ENCODE data around the gene VPREB1. TPM values are rescaled to one million over a fixed set of nuclear protein-coding genes. Genes with fewer than 3 reads are reported as not detected.
"Not testable (repeated sequence)": the region's sequence is repeated elsewhere in the genome, so short reads cannot be mapped to it uniquely, and the experiment has no call there.

Gene VPREB1
- total RNA-seq, 4 donors from 2014 or later = not detected

DNA sequence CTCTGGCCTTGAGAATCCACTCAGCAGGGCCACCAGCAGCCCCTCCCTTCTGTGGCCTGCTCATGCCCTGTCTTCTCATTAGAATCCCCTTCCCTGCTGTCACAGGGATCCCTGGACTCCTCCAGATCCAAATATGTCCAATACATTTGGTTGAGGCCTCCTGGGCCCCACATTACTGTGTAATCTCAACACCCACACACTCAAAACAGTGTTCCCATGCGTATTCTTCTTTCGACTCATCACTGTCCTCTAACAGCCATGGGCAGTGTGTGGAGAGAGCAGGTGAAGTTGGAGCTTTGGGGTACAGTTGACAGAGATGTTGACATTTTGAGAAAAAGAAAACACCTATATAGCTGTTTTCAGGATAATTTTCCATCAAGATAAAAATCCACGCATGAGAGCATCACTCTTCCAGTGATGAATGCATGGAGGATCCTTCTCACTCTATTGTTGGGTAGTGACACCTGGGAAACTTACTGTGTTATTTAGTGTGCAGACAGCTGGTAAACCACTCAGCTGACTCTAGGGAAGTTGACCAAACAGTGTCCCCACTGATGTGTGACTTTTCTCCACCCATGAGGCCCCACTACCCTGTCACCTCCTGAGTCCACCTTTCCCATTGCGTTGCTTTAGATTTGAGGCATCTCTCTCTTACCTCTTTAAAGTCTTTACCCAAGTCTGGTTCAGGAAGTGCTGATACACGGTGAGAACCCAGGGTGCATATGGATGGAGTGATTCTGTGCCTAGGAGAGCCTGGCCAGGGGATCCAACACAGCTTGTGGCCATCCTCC, 28.7 kb upstream of the VPREB1 start:
- H3K9me3 ChIP-seq = no peaks in the 10 kb centered on the region
- H3K27ac ChIP-seq = no peak overlapping the region
- DNase-seq = no peak
- intact Hi-C loops (cut with DNase I; ENCODE audit: low total_unique reads) = no loop called here
- H3K4me1 ChIP-seq = no peaks in the 10 kb centered on the region
- TF ChIP-seq POLR2A (IDR thresholded peaks at IDR 0.05) (no peak), EP300 (IDR thresholded peaks at IDR 0.05; ENCODE audit: low read depth) (no peak), POLR2AphosphoS5 (IDR thresholded peaks at IDR 0.05) (no peak)
- TF ChIP-seq, protein P1, sequence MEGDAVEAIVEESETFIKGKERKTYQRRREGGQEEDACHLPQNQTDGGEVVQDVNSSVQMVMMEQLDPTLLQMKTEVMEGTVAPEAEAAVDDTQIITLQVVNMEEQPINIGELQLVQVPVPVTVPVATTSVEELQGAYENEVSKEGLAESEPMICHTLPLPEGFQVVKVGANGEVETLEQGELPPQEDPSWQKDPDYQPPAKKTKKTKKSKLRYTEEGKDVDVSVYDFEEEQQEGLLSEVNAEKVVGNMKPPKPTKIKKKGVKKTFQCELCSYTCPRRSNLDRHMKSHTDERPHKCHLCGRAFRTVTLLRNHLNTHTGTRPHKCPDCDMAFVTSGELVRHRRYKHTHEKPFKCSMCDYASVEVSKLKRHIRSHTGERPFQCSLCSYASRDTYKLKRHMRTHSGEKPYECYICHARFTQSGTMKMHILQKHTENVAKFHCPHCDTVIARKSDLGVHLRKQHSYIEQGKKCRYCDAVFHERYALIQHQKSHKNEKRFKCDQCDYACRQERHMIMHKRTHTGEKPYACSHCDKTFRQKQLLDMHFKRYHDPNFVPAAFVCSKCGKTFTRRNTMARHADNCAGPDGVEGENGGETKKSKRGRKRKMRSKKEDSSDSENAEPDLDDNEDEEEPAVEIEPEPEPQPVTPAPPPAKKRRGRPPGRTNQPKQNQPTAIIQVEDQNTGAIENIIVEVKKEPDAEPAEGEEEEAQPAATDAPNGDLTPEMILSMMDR (IDR thresholded peaks at IDR 0.05) = no peak
- no peaks in the 10 kb centered on the region for H3K36me3 ChIP-seq
- H3K4me3 ChIP-seq = no peak overlapping the region
- in situ Hi-C loops (cut with MboI; ENCODE audit: low pct_ligation_motif_present in 1 of 4, low pct_unique_long_range_greater_than_20kb in 1 of 4, low sequenced_read_pairs in 3 of 4) = no loop called here
- 73 to 100% methylated on average over 4 to 5 of the region's 5 CpGs for WGBS, 2 donors (ENCODE audit: low coverage in 1 of 2)
- peaks cover 9% of the 10 kb centered on the region for H3K27me3 ChIP-seq

DNA sequence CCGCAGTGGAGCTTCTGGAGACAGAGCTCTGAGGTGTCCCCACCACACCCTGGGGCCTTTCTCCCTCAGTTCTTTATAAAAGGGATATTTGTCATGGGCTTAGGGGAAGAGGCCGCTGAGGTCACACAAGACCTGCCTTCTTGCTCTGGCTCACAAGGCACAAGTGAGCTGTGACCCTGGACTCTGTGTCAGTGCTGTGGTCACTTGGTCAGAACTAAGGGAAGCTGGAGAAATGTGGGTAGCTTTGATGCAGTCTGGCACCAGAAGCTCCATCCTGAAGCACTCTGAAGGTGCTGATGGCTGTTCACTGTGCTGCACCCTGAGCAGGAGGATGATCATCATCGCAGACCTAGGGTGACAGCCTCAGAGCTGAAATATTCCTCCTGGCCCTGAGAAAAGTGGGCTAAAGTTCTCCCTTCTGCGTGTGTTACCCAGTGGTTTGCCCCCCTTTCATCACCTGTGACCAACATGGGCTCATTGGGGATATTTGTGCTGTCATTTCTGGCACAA, 28.1 kb upstream of the VPREB1 start:
- Histone ChIP-seq H3K27ac (no peak overlapping the region), H3K27me3 (peaks cover 2% of the 10 kb centered on the region), H3K36me3 (no peaks in the 10 kb centered on the region), H3K4me3 (no peak overlapping the region), H3K4me1 (no peaks in the 10 kb centered on the region), H3K9me3 (no peaks in the 10 kb centered on the region)
- intact Hi-C loops (cut with DNase I; ENCODE audit: low total_unique reads) = no loop called here
- DNase-seq = no peak
- in situ Hi-C loops (cut with MboI; ENCODE audit: low pct_ligation_motif_present in 1 of 4, low pct_unique_long_range_greater_than_20kb in 1 of 4, low sequenced_read_pairs in 3 of 4) = no loop called here
- WGBS, 2 donors (ENCODE audit: low coverage in 1 of 2) = 90% methylated on average over 4 of the region's 4 CpGs; no CpG with 5 or more reads in 1 of the 2 donors
- TF ChIP-seq POLR2A (IDR thresholded peaks at IDR 0.05) (no peak), EP300 (IDR thresholded peaks at IDR 0.05; ENCODE audit: low read depth) (no peak), POLR2AphosphoS5 (IDR thresholded peaks at IDR 0.05) (no peak)
- TF ChIP-seq, protein P1 (IDR thresholded peaks at IDR 0.05) = no peak

DNA sequence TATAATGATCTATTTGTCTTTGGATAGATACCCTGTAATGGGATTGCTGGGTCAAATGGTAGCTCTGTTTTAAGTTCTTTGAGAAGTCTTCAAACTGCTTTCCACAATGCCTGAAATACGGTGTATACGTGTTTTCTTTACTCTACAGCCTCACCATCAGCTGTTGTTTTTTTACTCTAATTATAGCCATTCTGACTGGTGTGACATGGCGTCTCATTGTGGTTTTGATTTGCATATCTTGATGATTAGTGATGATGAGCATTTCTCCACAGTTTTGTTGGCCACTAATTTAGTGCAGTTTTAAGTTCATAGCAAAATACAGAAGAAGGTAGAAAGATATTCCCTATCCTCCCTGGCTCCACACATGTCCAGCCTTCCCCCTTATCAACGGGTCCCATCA, 26.3 kb upstream of the VPREB1 start:
- intact Hi-C loops (cut with DNase I; ENCODE audit: low total_unique reads) = no loop called here
- Histone ChIP-seq H3K9me3 (no peaks in the 10 kb centered on the region), H3K4me1 (no peaks in the 10 kb centered on the region), H3K27me3 (no peaks in the 10 kb centered on the region), H3K27ac (no peak overlapping the region), H3K36me3 (no peaks in the 10 kb centered on the region), H3K4me3 (no peak overlapping the region)
- TF ChIP-seq EP300 (IDR thresholded peaks at IDR 0.05; ENCODE audit: low read depth) (no peak), POLR2AphosphoS5 (IDR thresholded peaks at IDR 0.05) (no peak), POLR2A (IDR thresholded peaks at IDR 0.05) (no peak)
- TF ChIP-seq, protein P1 (IDR thresholded peaks at IDR 0.05) = no peak
- 21 to 23% methylated on average over 3 to 4 of the region's 4 CpGs for WGBS, 2 donors (ENCODE audit: low coverage in 1 of 2)
- in situ Hi-C loops (cut with MboI; ENCODE audit: low pct_ligation_motif_present in 1 of 4, low pct_unique_long_range_greater_than_20kb in 1 of 4, low sequenced_read_pairs in 3 of 4) = no loop called here
- no peak for DNase-seq

DNA sequence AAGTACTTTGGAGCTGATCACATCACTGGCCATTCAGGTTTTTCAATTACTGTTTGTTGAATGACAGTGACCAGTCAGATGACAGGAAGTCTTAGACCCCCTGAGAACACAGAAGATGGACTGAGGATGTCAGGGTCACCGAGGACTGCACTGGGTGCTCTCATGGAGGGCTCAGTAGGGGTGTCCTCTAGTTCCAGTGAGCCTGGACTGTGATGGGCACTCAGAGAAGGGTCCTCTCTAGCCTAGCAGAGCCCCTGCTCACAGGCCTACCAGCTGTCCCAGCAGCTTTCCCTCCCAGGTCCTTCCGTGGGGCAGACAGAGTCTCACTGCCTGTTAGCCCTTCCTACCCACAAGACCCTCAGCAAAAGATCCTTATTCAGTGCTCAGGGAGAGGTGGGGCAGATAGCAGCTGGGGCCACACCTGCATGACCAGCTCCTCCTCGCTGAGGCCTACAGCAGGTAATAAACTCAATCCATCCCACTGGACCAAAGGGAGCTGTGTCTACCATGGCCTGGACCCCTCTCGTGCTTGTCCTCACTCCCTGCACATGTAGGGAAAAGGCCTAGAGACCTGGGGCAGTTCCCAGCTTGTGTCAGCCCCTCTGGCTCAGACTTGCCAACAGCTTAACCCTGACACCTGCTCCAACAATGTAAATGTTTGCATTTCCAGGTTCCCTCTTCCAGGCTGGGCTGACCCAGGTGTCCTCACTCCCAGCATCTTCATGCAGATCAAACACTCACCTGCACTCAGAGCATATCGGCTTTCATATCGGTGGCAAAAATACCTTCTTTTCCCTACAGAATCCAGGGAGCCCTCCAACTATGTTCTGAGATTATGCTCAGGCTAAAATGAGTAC, 25.2 kb upstream of the VPREB1 start:
- Histone ChIP-seq H3K36me3 (no peaks in the 10 kb centered on the region), H3K4me3 (no peak overlapping the region), H3K27ac (no peak overlapping the region), H3K4me1 (no peaks in the 10 kb centered on the region), H3K27me3 (no peaks in the 10 kb centered on the region), H3K9me3 (no peaks in the 10 kb centered on the region)
- intact Hi-C loops (cut with DNase I; ENCODE audit: low total_unique reads) (no loop called here), in situ Hi-C loops (cut with MboI; ENCODE audit: low pct_ligation_motif_present in 1 of 4, low pct_unique_long_range_greater_than_20kb in 1 of 4, low sequenced_read_pairs in 3 of 4) (no loop called here)
- DNase-seq = no peak
- TF ChIP-seq POLR2AphosphoS5 (IDR thresholded peaks at IDR 0.05) (no peak), POLR2A (IDR thresholded peaks at IDR 0.05) (no peak), EP300 (IDR thresholded peaks at IDR 0.05; ENCODE audit: low read depth) (no peak)
- TF ChIP-seq, protein P1 (IDR thresholded peaks at IDR 0.05) = no peak
- 51% methylated on average over 6 of the region's 6 CpGs; no CpG with 5 or more reads in 1 of the 2 donors for WGBS, 2 donors (ENCODE audit: low coverage in 1 of 2)

DNA sequence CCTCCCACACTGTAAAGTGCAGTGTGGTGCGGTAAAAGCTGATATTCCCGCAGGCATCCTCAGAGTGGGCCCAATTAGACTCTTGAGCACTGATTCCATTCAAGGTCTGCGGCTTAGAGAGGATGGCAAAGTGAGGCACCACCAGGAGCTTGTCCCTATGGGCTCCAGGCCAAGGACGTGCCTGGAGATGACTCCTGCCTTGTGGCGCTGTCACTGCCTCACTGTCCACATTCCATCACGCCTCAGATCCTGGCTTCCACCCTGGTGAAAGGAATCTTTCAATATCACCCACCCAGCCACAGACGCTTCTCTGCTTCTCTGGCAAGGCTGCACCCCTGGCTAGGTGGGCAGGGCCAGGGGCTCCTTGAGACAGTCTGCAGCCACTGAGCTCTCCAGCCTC, 23.5 kb upstream of the VPREB1 start:
- DNase-seq; H3K27me3 ChIP-seq; H3K4me1 ChIP-seq; H3K9me3 ChIP-seq; H3K27ac ChIP-seq; H3K36me3 ChIP-seq; intact Hi-C loops (cut with DNase I; ENCODE audit: low total_unique reads); in situ Hi-C loops (cut with MboI; ENCODE audit: low pct_ligation_motif_present in 1 of 4, low pct_unique_long_range_greater_than_20kb in 1 of 4, low sequenced_read_pairs in 3 of 4); H3K4me3 ChIP-seq: not testable (repeated sequence)
- WGBS, 2 donors (ENCODE audit: low coverage in 1 of 2) = no CpG with 5 or more reads among the region's 7 CpGs

Data from transverse colon (tissue), 4 donors.